Body of pancreas (tissue), 4 donors: Measurements from ENCODE around the gene DHCR7.

ENCODE experiments used
- CTCF ChIP-seq, 7 experiments: fragments of 450-650 bp in 4 of 7; fragments of 200-600 bp in 3 of 7; sonication (generic) in 3 of 7; IDR thresholded peaks; one replicate each; pipeline ENCODE4 v1.5.1; 2016 to 2019; ENCODE audit warnings: antibody characterized with exemption in 7 of 7
- POLR2A ChIP-seq, 3 donors: fragments of 450-650 bp; IDR thresholded peaks; one replicate each; pipeline ENCODE4 v1.6.1; 2016; ENCODE audit warnings: antibody characterized with exemption in 3 of 3, mild to moderate bottlenecking in 2 of 3

- no peak for TF ChIP-seq CTCF (IDR thresholded peaks at IDR 0.05)
- no peak for TF ChIP-seq POLR2A (IDR thresholded peaks at IDR 0.05)
Observed at GRCh38 chr11:71433648-71434450, 14.3 kb downstream of the DHCR7 start.
